Lung (tissue), 12 donors: Measurements from ENCODE around the gene ZCCHC10. TPM values are rescaled to one million over a fixed set of nuclear protein-coding genes. Genes with fewer than 3 reads are reported as not detected.
"Not testable (repeated sequence)": the region's sequence is repeated elsewhere in the genome, so short reads cannot be mapped to it uniquely, and the experiment has no call there.

Source experiments
- ATAC-seq: fragments of 200-7000 bp; cut with Tn5 transposase; one replicate; pipeline ENCODE4 v1.9.1; 2020; ENCODE audit warnings: moderate number of reproducible peaks; ENCODE audit not compliant: insufficient read depth, low FRiP score
- DNase-seq, 3 donors: peaks; one replicate each; pipeline ENCODE4 v3.0.0-alpha.2; 2013 to 2017
- H3K27ac ChIP-seq, 2 donors: one replicate each; pipeline ENCODE4 v1.5.1; 2013; ENCODE audit warnings: mild to moderate bottlenecking in 2 of 2, moderate library complexity in 2 of 2, control low read depth in 1 of 2, inconsistent platforms in 1 of 2, low read depth in 1 of 2, low read length in 1 of 2
- H3K27me3 ChIP-seq, 3 donors: one replicate each; pipeline ENCODE4 v1.5.1; 2013; ENCODE audit warnings: low read length in 2 of 3; ENCODE audit not compliant: control insufficient read depth in 3 of 3, insufficient read depth in 3 of 3
- H3K36me3 ChIP-seq, 4 donors: one replicate each; pipeline ENCODE4 v1.5.1; 2013; ENCODE audit warnings: low read length in 4 of 4, mild to moderate bottlenecking in 1 of 4, moderate library complexity in 1 of 4; ENCODE audit not compliant: control insufficient read depth in 4 of 4, insufficient read depth in 4 of 4
- H3K4me1 ChIP-seq, 5 donors: one replicate each; pipeline ENCODE4 v1.5.1; 2013; ENCODE audit warnings: low read length in 5 of 5, mild to moderate bottlenecking in 2 of 5, moderate library complexity in 1 of 5; ENCODE audit not compliant: control insufficient read depth in 5 of 5, insufficient read depth in 5 of 5
- H3K4me3 ChIP-seq: one replicate; pipeline ENCODE4 v1.5.1; 2013; ENCODE audit warnings: mild to moderate bottlenecking, control low read depth, moderate library complexity
- H3K9ac ChIP-seq, 2 donors: one replicate each; pipeline ENCODE4 v1.5.1; 2013; ENCODE audit warnings: low read length in 2 of 2, control low read depth in 1 of 2; ENCODE audit not compliant: insufficient read depth in 1 of 2
- H3K9me3 ChIP-seq, 4 donors: one replicate each; pipeline ENCODE4 v1.5.1; 2013; ENCODE audit warnings: low read length in 3 of 4, mild to moderate bottlenecking in 1 of 4, moderate library complexity in 1 of 4; ENCODE audit not compliant: control insufficient read depth in 4 of 4, insufficient read depth in 3 of 4
- CTCF ChIP-seq: IDR thresholded peaks from 2 replicates; pipeline ENCODE4 v1.5.1; 2012; ENCODE audit warnings: mild to moderate bottlenecking; ENCODE audit errors: control extremely low read depth, extremely low read depth
- WGBS, 2 donors: extraction: QIAGEN DNeasy Blood & Tissue Kit; methylation state at CpG; one replicate each; pipeline ENCODE4 v1.1.7; 2013; 5-methylcytosine and 5-hydroxymethylcytosine counted together
- polyA plus RNA-seq, 2 donors: library from polyadenylated mRNA; stranded (reverse); fragments of 200-250 nt; gene quantifications; one replicate each; pipeline ENCODE4 v1.2.1, GENCODE V29; 2013
- total RNA-seq, 2 donors: library from RNA; depleted of rRNA in 1 of 2; stranded (reverse); fragments of >200 nt in 1 of 2; gene quantifications; one replicate each; pipeline ENCODE4 v1.2.1, GENCODE V29; 2014 to 2021
- donor health status: control.
- donor health status: control.
- donor health status: Bipolar disorder and iron deficiency.
- donor health status: healthy.
- donor health status: DM: yes; HTN: yes; CAD: no.

Gene ZCCHC10
- total and polyA plus RNA-seq, 4 donors: 15.3 to 31.3 (median 24.8) TPM

DNA sequence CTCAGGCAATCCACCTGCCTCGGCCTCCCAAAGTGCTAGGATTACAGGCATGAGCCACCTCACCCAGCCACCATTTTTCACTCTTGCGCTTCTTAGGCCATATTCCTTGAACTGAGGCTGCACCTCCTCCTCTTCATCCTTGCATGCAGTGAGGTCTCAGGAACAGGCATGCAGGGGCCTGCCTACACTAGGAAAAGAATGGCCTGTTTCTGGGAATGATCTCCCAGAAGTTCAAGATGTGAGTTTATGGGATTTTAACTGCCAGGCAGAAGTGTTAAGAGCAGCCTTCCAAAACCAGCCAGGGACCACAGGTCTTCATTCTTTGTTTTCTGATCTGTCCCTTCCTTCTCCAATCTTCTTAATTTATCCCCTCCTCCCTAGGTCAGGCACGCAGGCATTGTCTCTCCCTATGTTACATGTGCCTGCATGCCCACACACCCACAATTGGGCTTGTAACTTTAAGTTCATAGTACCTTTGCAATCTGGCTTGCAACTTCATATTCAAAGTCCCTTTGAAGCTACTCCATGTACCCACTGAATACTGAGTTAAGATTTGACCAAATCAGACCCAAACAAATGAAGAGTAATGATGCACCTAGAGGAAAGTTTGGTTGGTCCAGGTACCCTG is 14.9 kb upstream of the ZCCHC10 start:
- no peaks in the 10 kb centered on the region for H3K9me3 ChIP-seq
- no peak overlapping the region for H3K27ac ChIP-seq
- no peak overlapping the region for H3K4me3 ChIP-seq
- 86 to 91% methylated on average over 3 of the region's 3 CpGs for WGBS, 2 donors
- H3K9ac ChIP-seq: no peak overlapping the region
- ATAC-seq (no peak), DNase-seq (no peak)
- H3K36me3 ChIP-seq: no peaks in the 10 kb centered on the region
- H3K4me1 ChIP-seq: no peaks in the 10 kb centered on the region
- TF ChIP-seq CTCF: no peak
- no peaks in the 10 kb centered on the region for H3K27me3 ChIP-seq

- H3K27me3 ChIP-seq, H3K27ac ChIP-seq, H3K4me1 ChIP-seq, DNase-seq, ATAC-seq, H3K9ac ChIP-seq, H3K9me3 ChIP-seq, H3K4me3 ChIP-seq, H3K36me3 ChIP-seq: not testable (repeated sequence)
- WGBS, 2 donors: 81 to 92% methylated on average over 6 of the region's 6 CpGs
Measured at GRCh38 chr5:133036677-133037076, 10.3 kb upstream of the ZCCHC10 start.

GRCh38 chr5:133035224-133035623 is 8.9 kb upstream of the ZCCHC10 start:
- no peak for ATAC-seq
- no peaks in the 10 kb centered on the region for H3K36me3 ChIP-seq

GRCh38 chr5:133034064-133034463 is 7.7 kb upstream of the ZCCHC10 start:
- Histone ChIP-seq H3K27me3 (peaks cover 0 to 2% (median 0%) of the 10 kb centered on the region in 3 donors), H3K9me3 (no peaks in the 10 kb centered on the region), H3K36me3 (no peaks in the 10 kb centered on the region), H3K9ac (no peak overlapping the region), H3K27ac (no peak overlapping the region), H3K4me3 (no peak overlapping the region), H3K4me1 (no peaks in the 10 kb centered on the region)
- DNase-seq: no peak
- no peak for ATAC-seq
- 83 to 84% methylated on average over 11 of the region's 11 CpGs for WGBS, 2 donors
- TF ChIP-seq CTCF: no peak

More at GRCh38 chr5:133035224-133035623, 8.9 kb upstream of the ZCCHC10 start:
- Histone ChIP-seq H3K27ac (no peak overlapping the region), H3K4me1 (no peaks in the 10 kb centered on the region), H3K9ac (no peak overlapping the region), H3K4me3 (no peak overlapping the region), H3K27me3 (peaks cover 0 to 2% (median 0%) of the 10 kb centered on the region in 3 donors), H3K9me3 (no peaks in the 10 kb centered on the region)
- TF ChIP-seq CTCF: no peak
- no peak for DNase-seq
- WGBS, 2 donors: 70 to 77% methylated on average over 2 of the region's 2 CpGs
